Measurements from ENCODE around the gene PLA2G2C. TPM values are rescaled to one million over a fixed set of nuclear protein-coding genes. Genes with fewer than 3 reads are reported as not detected.

PLA2G2C gene
- total RNA-seq, 2 experiments from 2014 or later, result 0.29 to 0.59 TPM

GRCh38 chr1:20187813-20188454, 1.6 kb upstream of the PLA2G2C start:
- peak overlapping the region; percentile 59 for H3K27ac Mint-ChIP-seq
- H3K4me3 Mint-ChIP-seq, result no peak overlapping the region
- H3K27me3 Mint-ChIP-seq, result peaks cover 25% of the 10 kb centered on the region
- CTCF ChIA-PET, result interaction anchor here (0.8 to 1.9 kb wide), 8 partner anchors 9 to 306 kb away, joined by 3 to 9 read pairs (median 4); no protein-coding TSS in a partner anchor
- H3K9me3 Mint-ChIP-seq, result no peaks in the 10 kb centered on the region
- peaks cover 39% of the 10 kb centered on the region for H3K4me1 Mint-ChIP-seq (ENCODE audit: low read depth)
- TF ChIP-seq CTCF (IDR thresholded peaks at IDR 0.05), result no peak
- DNase-seq, result peak; percentile 18
- ATAC-seq, result no peak
- POLR2A ChIA-PET, result interaction anchor here (1.2 to 1.7 kb wide), 3 partner anchors 9 to 40 kb away, joined by 3 to 4 read pairs (median 3); no protein-coding TSS in a partner anchor
- intact Hi-C loops (cut with micrococcal nuclease), result no loop called here
- H3K36me3 Mint-ChIP-seq (ENCODE audit: low read depth), result peaks cover 2% of the 10 kb centered on the region

- Mint-ChIP-seq H3K36me3 (ENCODE audit: low read depth) (peaks cover 2% of the 10 kb centered on the region), H3K27ac (peak overlapping the region; percentile 59), H3K4me3 (peak overlapping the region; percentile 75), H3K27me3 (peaks cover 20% of the 10 kb centered on the region), H3K4me1 (ENCODE audit: low read depth) (peaks cover 39% of the 10 kb centered on the region), H3K9me3 (no peaks in the 10 kb centered on the region)
- CTCF ChIA-PET, result interaction anchor here (1.1 to 1.9 kb wide), 7 partner anchors 9 to 307 kb away, joined by 3 to 9 read pairs (median 5); no protein-coding TSS in a partner anchor
- peak; percentile 72 for DNase-seq
- POLR2A ChIA-PET, result interaction anchor here (1.2 to 1.7 kb wide), 3 partner anchors 8 to 41 kb away, joined by 3 to 4 read pairs (median 3); no protein-coding TSS in a partner anchor
- intact Hi-C loops (cut with micrococcal nuclease), result no loop called here
- TF ChIP-seq CTCF (IDR thresholded peaks at IDR 0.05), result no peak
- ATAC-seq, result peak; percentile 50
Observed at GRCh38 chr1:20187103-20187812, 940 bp upstream of the PLA2G2C start.

GRCh38 chr1:20184997-20185833, 1.1 kb downstream of the PLA2G2C start:
- Mint-ChIP-seq H3K4me3 (peak overlapping the region; percentile 75), H3K9me3 (no peaks in the 10 kb centered on the region), H3K36me3 (ENCODE audit: low read depth) (peaks cover 2% of the 10 kb centered on the region), H3K27ac (peak overlapping the region; percentile 90), H3K4me1 (ENCODE audit: low read depth) (peaks cover 39% of the 10 kb centered on the region), H3K27me3 (peaks cover 15% of the 10 kb centered on the region)
- ChIA-PET CTCF (interaction anchor here (1.8 to 4.3 kb wide), 2 partner anchors 10 to 15 kb away, joined by 5 to 22 read pairs; no protein-coding TSS in a partner anchor), POLR2A (no interaction called here)
- ATAC-seq (peak; percentile 52), DNase-seq (peak; percentile 87)
- intact Hi-C loops (cut with micrococcal nuclease), result no loop called here
- TF ChIP-seq CTCF (IDR thresholded peaks at IDR 0.05), result no peak

GRCh38 chr1:20184481-20184900, 1.8 kb downstream of the PLA2G2C start:
- H3K36me3 Mint-ChIP-seq (ENCODE audit: low read depth), result peaks cover 4% of the 10 kb centered on the region

More at GRCh38 chr1:20184481-20184900, 1.8 kb downstream of the PLA2G2C start:
- Mint-ChIP-seq H3K4me1 (ENCODE audit: low read depth) (peaks cover 39% of the 10 kb centered on the region), H3K27ac (peak overlapping the region; percentile 51), H3K9me3 (peaks cover 6% of the 10 kb centered on the region), H3K27me3 (peaks cover 13% of the 10 kb centered on the region), H3K4me3 (no peak overlapping the region)
- CTCF ChIA-PET, result interaction anchor here (1.8 to 4.3 kb wide), 2 partner anchors 11 to 14 kb away, joined by 5 to 22 read pairs; no protein-coding TSS in a partner anchor
- TF ChIP-seq CTCF (IDR thresholded peaks at IDR 0.05), result no peak
- intact Hi-C loops (cut with micrococcal nuclease), result no loop called here
- POLR2A ChIA-PET, result interaction anchor here (1.0 kb wide), 1 partner anchor 11 kb away, joined by 5 read pairs; no protein-coding TSS in a partner anchor
- peak; percentile 17 for DNase-seq
- no peak for ATAC-seq
